GM21423 (cell line): ENCODE results near the gene NT5C3B.
"Not testable (repeated sequence)": the region's sequence is repeated elsewhere in the genome, so short reads cannot be mapped to it uniquely, and the experiment has no call there.

ENCODE experiments used
- ATAC-seq: cut with Tn5 transposase; IDR thresholded peaks from one replicate; pipeline ENCODE4 v1.9.1; 2021; ENCODE audit warnings: mild to moderate bottlenecking, moderate library complexity; ENCODE audit not compliant: unreplicated experiment

NT5C3B gene

GRCh38 chr17:41835800-41836549 lies at the start of gene NT5C3B:
NT5C3B (minus strand) TSS chr17:41836232; CDS start chr17:41836193, 39 bp downstream.
- peak; percentile 45 for ATAC-seq

DNA sequence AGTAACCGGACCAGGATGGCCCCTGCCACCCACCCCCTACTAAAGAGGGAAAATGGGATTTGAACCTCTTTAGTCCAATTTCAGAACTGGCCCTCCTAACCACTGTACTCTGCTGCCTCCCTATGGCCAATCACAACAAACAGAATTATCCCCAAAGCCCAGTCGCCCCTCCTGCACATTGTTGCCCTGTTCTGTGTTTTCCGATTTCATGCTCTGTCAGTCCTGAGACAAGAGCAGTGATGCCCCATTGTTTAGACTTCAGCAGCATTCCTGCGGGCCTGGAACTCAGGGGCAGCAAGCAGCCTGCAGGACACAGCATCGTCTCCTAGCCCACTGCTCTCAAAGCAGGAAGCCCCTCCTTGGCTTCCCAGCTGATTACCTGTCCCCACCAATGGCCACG lies 49.7 kb upstream of the NT5C3B start:
- no peak for ATAC-seq

GRCh38 chr17:41882756-41883155 lies 46.7 kb upstream of the NT5C3B start:
- no peak for ATAC-seq

GRCh38 chr17:41880130-41880529 lies 44.1 kb upstream of the NT5C3B start:
- ATAC-seq: no peak

DNA sequence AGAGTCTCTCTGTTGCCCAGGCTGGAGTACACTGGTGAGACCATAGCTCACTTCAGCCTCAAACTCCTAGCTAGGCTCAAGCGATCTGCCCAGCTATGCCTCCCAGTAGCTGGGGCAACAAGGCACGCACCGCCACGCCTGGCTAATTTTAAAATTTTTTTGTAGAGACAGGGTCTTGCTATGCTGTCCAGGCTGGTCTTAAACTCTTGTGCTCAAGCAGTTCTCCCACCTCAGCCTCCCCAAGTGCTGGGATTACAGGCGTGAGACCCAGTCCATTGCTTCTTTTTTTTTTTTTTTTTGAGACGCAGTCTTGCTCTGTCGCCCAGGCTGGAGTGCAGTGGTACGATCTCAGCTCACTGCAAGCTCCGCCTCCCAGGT lies 38.2 kb upstream of the NT5C3B start:
- not testable (repeated sequence) for ATAC-seq

DNA sequence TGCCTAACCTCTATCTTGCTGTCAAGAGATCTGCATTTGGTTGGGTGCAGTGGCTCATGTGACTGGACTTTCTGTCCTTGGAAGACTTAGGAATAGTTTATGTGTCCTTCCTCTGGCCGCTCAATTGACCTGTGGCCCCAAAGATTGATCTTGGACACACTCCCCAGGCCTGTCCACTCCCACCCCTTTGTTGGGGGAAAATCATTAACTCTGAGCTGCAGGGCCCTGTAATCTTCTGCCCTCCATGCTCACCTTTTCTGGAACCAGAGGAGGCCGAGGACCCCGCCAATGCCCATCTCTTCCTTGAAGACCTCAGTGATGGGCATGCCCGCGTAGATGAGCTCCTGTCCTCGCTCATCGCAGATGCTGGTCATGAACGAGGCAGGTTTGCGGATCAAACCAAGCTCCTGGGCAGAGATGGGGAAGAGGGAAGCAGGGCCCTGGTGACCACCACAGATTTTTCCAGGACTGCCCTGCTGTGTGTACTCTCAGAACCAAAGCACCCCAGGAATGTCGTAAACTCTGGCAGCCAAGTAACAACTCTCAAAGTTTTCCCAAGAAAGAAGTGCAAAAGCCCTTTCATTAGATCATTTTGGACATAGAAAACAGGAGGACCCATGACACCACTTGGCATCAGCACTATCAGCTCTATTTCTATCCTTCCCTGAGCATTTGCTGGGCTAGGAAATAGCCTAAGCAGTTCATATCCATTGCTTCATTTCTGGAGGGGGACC lies 37.7 kb upstream of the NT5C3B start:
- ATAC-seq: no peak

GRCh38 chr17:41871789-41872188 lies 35.8 kb upstream of the NT5C3B start:
- ATAC-seq: no peak

DNA sequence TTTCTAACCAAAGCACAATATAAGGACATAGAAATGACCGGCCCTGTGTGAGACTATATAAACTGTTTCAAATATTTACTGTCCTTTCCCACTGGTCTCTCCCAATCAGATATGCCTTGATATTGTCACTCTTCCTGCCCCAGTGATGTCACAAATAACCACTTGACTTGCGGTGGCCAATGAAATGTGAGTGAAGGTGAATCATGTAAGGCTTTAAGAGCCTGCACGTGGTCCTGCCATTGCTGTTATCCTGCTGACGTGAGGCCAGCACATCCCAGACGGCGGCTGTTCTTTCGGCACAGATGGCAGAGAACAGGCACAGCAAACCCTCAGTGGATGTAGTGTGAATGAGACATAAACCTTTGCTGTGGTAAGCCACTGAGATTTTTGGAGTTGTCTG lies 34.6 kb upstream of the NT5C3B start:
- no peak for ATAC-seq

DNA sequence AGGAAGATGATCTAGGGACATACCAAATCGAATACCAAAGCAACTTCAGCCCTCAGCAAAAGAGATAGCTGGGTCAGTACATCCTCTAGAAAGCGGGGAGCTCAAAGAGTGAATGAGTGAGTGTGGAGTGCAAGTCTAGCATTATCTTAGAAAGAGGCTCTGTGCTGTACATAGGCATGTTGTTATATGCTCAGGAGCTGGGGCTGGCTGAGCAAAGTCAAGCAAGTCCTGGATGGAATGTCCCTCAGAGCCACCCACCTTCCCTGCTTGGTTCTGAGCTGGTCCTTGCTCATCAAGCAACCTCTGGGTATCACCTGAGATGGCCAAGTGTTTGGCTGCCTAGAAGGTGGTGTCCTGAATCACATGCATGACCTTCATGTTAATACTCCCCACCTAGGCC lies 34.1 kb upstream of the NT5C3B start:
- no peak for ATAC-seq

DNA sequence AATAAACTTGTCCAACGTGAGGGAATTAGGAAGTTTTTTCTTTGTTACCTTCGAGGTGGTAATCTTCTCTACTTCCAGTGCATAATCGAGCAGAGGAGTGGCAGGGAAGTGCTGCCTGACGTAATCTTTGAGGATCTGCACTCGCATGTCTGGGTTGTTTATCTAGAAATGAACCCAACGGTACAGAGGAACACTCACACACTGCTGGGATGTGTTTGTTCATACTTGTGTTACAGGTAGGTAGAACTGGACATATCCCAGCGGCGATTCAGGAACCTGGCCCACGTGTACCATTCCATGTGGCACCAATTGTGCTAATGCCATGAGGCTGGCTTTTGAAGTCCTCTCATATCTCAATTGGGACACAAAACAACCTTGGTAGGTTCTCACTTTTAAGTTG lies 33.4 kb upstream of the NT5C3B start:
- ATAC-seq: no peak

GRCh38 chr17:41868568-41868967 lies 32.5 kb upstream of the NT5C3B start:
- no peak for ATAC-seq

- no peak for ATAC-seq
Observed at GRCh38 chr17:41865596-41865893, 29.5 kb upstream of the NT5C3B start.

- peak; percentile 75 for ATAC-seq
Observed at GRCh38 chr17:41864836-41865595, 29.0 kb upstream of the NT5C3B start, which contains the start of gene KLHL11. KLHL11 (minus strand) TSS chr17:41865423; CDS start chr17:41865370, 53 bp downstream.

GRCh38 chr17:41864498-41864835 lies 28.4 kb upstream of the NT5C3B start:
- ATAC-seq: no peak

GRCh38 chr17:41863074-41863848 lies 27.2 kb upstream of the NT5C3B start:
- no peak for ATAC-seq

GRCh38 chr17:41860254-41860931 lies 24.4 kb upstream of the NT5C3B start:
- no peak for ATAC-seq

DNA sequence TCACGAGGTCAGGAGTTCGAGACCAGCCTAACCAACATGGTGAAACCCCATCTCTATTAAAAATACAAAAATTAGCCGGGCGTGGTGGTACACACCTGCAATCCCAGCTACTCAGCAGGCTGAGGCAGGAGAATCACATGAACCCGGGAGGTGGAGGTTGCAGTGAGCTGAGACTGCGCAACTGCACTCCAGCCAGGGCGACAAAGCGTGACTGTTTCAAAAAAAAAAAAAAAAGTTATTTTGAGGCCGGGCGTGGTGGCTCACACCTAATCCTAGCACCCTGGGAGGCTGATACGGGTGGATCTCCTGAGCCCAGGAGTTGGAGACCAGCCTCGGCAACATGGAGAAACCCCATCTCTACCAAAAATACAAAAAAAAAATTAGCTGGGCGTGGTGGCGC lies 15.3 kb upstream of the NT5C3B start:
- not testable (repeated sequence) for ATAC-seq

GRCh38 chr17:41849251-41849990 lies 13.4 kb upstream of the NT5C3B start:
- ATAC-seq: no peak

GRCh38 chr17:41848788-41849187 lies 12.8 kb upstream of the NT5C3B start:
- ATAC-seq: no peak

DNA sequence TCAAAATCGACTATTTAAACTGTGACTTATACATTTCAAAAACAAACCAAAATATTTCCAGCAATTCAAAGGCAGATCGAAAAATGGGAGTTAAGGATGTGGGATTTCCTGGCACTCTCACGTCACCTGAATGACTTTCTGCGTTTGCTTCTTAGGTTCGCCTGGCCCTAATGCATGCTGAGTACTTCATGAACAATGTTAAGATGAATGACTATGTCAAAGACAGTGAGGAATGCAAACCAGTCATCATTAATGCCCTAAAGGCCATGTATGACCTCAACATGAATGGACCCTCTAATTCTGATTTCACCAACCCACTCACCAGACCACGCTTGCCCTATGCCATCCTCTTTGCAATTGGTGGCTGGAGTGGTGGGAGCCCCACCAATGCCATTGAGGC lies 8.9 kb upstream of the NT5C3B start:
- no peak for ATAC-seq
